ENCODE data around the gene PRKAA1. TPM values are rescaled to one million over a fixed set of nuclear protein-coding genes. Genes with fewer than 3 reads are reported as not detected.
"Not testable (repeated sequence)": the region's sequence is repeated elsewhere in the genome, so short reads cannot be mapped to it uniquely, and the experiment has no call there.

The PRKAA1 gene
- total and polyA plus RNA-seq, 2 donors (not counting 1 experiment from before 2014, with no cell fraction given): 39.9 to 107 TPM

GRCh38 chr5:40787986-40788385, 10.2 kb downstream of the PRKAA1 start:
- CTCF ChIA-PET: interaction anchor here (0.7 kb wide), 1 partner anchor 9 kb away, joined by 3 read pairs; no protein-coding TSS in a partner anchor
- Mint-ChIP-seq H3K27me3 (no peaks in the 10 kb centered on the region), H3K27ac (no peak overlapping the region), H3K4me1 (peaks cover 39% of the 10 kb centered on the region), H3K4me3 (no peak overlapping the region), H3K9me3 (ENCODE audit: insufficient read depth) (no peaks in the 10 kb centered on the region)
- peaks cover 95% of the 10 kb centered on the region for H3K79me2 ChIP-seq (ENCODE audit: control insufficient read depth, insufficient read depth, low read length)
- no peaks in the 10 kb centered on the region for H3K27me3 ChIP-seq (replicated peaks in 1 of 4; ENCODE audit: control extremely low read depth in 1 of 4, control insufficient read depth in 3 of 4, insufficient read depth in 4 of 4, low read length in 3 of 4)
- H3K4me2 ChIP-seq (replicated peaks; ENCODE audit: low read depth, low read length, poor library complexity, severe bottlenecking): no peak overlapping the region
- no peak overlapping the region for H2AFZ ChIP-seq (ENCODE audit: insufficient read depth, low read depth, low read length, poor library complexity, severe bottlenecking)
- TF ChIP-seq EZH2 (IDR thresholded peaks at IDR 0.05; ENCODE audit: borderline replicate concordance, insufficient read depth, low read depth, low read length, poor library complexity, severe bottlenecking): no peak
- no peak for TF ChIP-seq CTCF (IDR thresholded peaks at IDR 0.05)
- no peak overlapping the region for H3K4me3 ChIP-seq (ENCODE audit: control extremely low read depth in 1 of 5, extremely low read depth in 1 of 5, insufficient read depth in 1 of 5, low read depth in 2 of 5, low read length in 4 of 5)
- peaks cover 0 to 4% (median 0%) of the 10 kb centered on the region in 3 donors for H3K9me3 ChIP-seq (ENCODE audit: control extremely low read depth in 1 of 3, control insufficient read depth in 2 of 3, insufficient read depth in 1 of 3, low read length in 2 of 3)
- DNase-seq (no peak), ATAC-seq (ENCODE audit: low read depth) (no peak)
- H4K20me1 ChIP-seq (ENCODE audit: control insufficient read depth, insufficient read depth, low read length, poor library complexity, severe bottlenecking): peaks cover 87% of the 10 kb centered on the region
- H3K4me1 ChIP-seq (ENCODE audit: control insufficient read depth in 2 of 2, insufficient read depth in 2 of 2, low read length in 2 of 2): no peaks in the 10 kb centered on the region
- whole genome bisulfite sequencing (ENCODE audit: insufficient coverage): no CpG with 5 or more reads among the region's 1 CpG
- H3K9ac ChIP-seq (ENCODE audit: low read length): no peak overlapping the region
- no peak overlapping the region for H3K27ac ChIP-seq (ENCODE audit: low read length in 2 of 2)
- intact Hi-C loops (cut with micrococcal nuclease): no loop called here
- no peaks in the 10 kb centered on the region for H3K36me3 ChIP-seq (replicated peaks in 1 of 2; ENCODE audit: control extremely low read depth in 1 of 2, control insufficient read depth in 1 of 2, extremely low read depth in 1 of 2, insufficient read depth in 2 of 2, low read length in 1 of 2)
- POLR2A ChIA-PET: no interaction called here

GRCh38 chr5:40786664-40787063, 11.5 kb downstream of the PRKAA1 start:
- ATAC-seq (ENCODE audit: low read depth); H2AFZ ChIP-seq (ENCODE audit: insufficient read depth, low read depth, low read length, poor library complexity, severe bottlenecking); H3K27me3 Mint-ChIP-seq; intact Hi-C loops (cut with micrococcal nuclease); POLR2A ChIA-PET; H3K27me3 ChIP-seq (replicated peaks in 1 of 4; ENCODE audit: control extremely low read depth in 1 of 4, control insufficient read depth in 3 of 4, insufficient read depth in 4 of 4, low read length in 3 of 4); H3K4me2 ChIP-seq (replicated peaks; ENCODE audit: low read depth, low read length, poor library complexity, severe bottlenecking); DNase-seq; H3K9ac ChIP-seq (ENCODE audit: low read length); H3K9me3 Mint-ChIP-seq (ENCODE audit: insufficient read depth); H3K36me3 ChIP-seq (replicated peaks in 1 of 2; ENCODE audit: control extremely low read depth in 1 of 2, control insufficient read depth in 1 of 2, extremely low read depth in 1 of 2, insufficient read depth in 2 of 2, low read length in 1 of 2); H3K4me1 ChIP-seq (ENCODE audit: control insufficient read depth in 2 of 2, insufficient read depth in 2 of 2, low read length in 2 of 2); H3K4me3 Mint-ChIP-seq; H3K9me3 ChIP-seq (ENCODE audit: control extremely low read depth in 1 of 3, control insufficient read depth in 2 of 3, insufficient read depth in 1 of 3, low read length in 2 of 3); H3K27ac ChIP-seq (ENCODE audit: low read length in 2 of 2); H3K27ac Mint-ChIP-seq; H3K4me3 ChIP-seq (ENCODE audit: control extremely low read depth in 1 of 5, extremely low read depth in 1 of 5, insufficient read depth in 1 of 5, low read depth in 2 of 5, low read length in 4 of 5): not testable (repeated sequence)
- CTCF ChIA-PET: interaction anchor here (0.6 to 0.8 kb wide), 2 partner anchors 31 to 1278 kb away, joined by 3 read pairs; partner anchors contain the start of gene TTC33
- peaks cover 39% of the 10 kb centered on the region for H3K4me1 Mint-ChIP-seq
- WGBS (ENCODE audit: insufficient coverage): 100% methylated on average over 1 of the region's 3 CpGs
- Histone ChIP-seq H3K79me2 (ENCODE audit: control insufficient read depth, insufficient read depth, low read length) (peaks cover 95% of the 10 kb centered on the region), H4K20me1 (ENCODE audit: control insufficient read depth, insufficient read depth, low read length, poor library complexity, severe bottlenecking) (peaks cover 85% of the 10 kb centered on the region)
